IMR-90 (cell line): ENCODE data around the gene MYRFL. TPM values are rescaled to one million over a fixed set of nuclear protein-coding genes. Genes with fewer than 3 reads are reported as not detected.

Source experiments
- ATAC-seq: fragments of 200-7000 bp; cut with Tn5 transposase; 2 replicates; pipeline ENCODE4 v1.9.1; 2020; ENCODE audit warnings: low read depth, mild to moderate bottlenecking, moderate library complexity
- BruUV-seq: library from RNA; stranded (reverse); fragments of 400-500 nt; replicated peaks from 2 replicates; lab custom pipeline; 2021; lab: Mats Ljungman, UMichigan
- CTCF ChIA-PET: fragments of 300-600 bp; formaldehyde crosslinking; extraction: SDS; loops from one replicate; lab custom pipeline; 2021; ENCODE audit warnings: antibody characterized with exemption; lab: Yijun Ruan, JAX
- POLR2A ChIA-PET: fragments of 300-600 bp; sonication (Branson Sonifier 250); formaldehyde crosslinking; loops from one replicate; lab custom pipeline; 2022; ENCODE audit warnings: antibody characterized with exemption; ENCODE audit not compliant: unreplicated experiment; lab: Charles Lee
- DNase-seq: peaks from one replicate; pipeline ENCODE4 v3.0.0; 2013
- H2AFZ ChIP-seq: replicated peaks from 2 replicates; pipeline ENCODE3; 2013; ENCODE audit warnings: low read length, mild to moderate bottlenecking; ENCODE audit not compliant: poor library complexity
- H2AK5ac ChIP-seq: 2 replicates; pipeline ENCODE4 v1.6.1; 2013; ENCODE audit warnings: low read depth, low read length, inconsistent platforms
- H2AK9ac ChIP-seq: replicated peaks from 2 replicates; pipeline ENCODE3; 2013; ENCODE audit warnings: mild to moderate bottlenecking, low read depth, low read length, moderate library complexity; ENCODE audit not compliant: poor library complexity
- H2BK120ac ChIP-seq: 2 replicates; pipeline ENCODE4 v1.6.1; 2013; ENCODE audit warnings: low read depth, low read length, inconsistent platforms
- H2BK15ac ChIP-seq: 3 replicates; pipeline ENCODE4 v1.6.1; 2013; ENCODE audit warnings: low read depth, low read length, inconsistent platforms
- H2BK20ac ChIP-seq: 2 replicates; pipeline ENCODE4 v1.6.1; 2013; ENCODE audit warnings: low read depth, mild to moderate bottlenecking, inconsistent platforms, low read length, moderate library complexity
- H2BK5ac ChIP-seq: 2 replicates; pipeline ENCODE4 v1.6.1; 2013; ENCODE audit warnings: mild to moderate bottlenecking, low read depth, low read length, inconsistent platforms; ENCODE audit not compliant: poor library complexity, severe bottlenecking
- H3K14ac ChIP-seq: replicated peaks from 2 replicates; pipeline ENCODE4 v1.6.1; 2013; ENCODE audit warnings: low read depth, low read length, inconsistent platforms
- H3K18ac ChIP-seq: 2 replicates; pipeline ENCODE4 v1.6.1; 2013; ENCODE audit warnings: low read depth, low read length, control low read depth
- H3K23ac ChIP-seq: 2 replicates; pipeline ENCODE4 v1.6.1; 2013; ENCODE audit warnings: low read depth, low read length, inconsistent platforms
- H3K27ac ChIP-seq: 2 replicates; pipeline ENCODE4 v1.5.1; 2013; ENCODE audit warnings: mild to moderate bottlenecking, control low read depth, low read length; ENCODE audit not compliant: insufficient read depth
- H3K27me3 ChIP-seq: 2 replicates; pipeline ENCODE4 v1.6.1; 2013; ENCODE audit warnings: low read length; ENCODE audit not compliant: control insufficient read depth, insufficient read depth
- H3K36me3 ChIP-seq: 2 replicates; pipeline ENCODE4 v1.6.1; 2013; ENCODE audit warnings: low read length, mixed read lengths; ENCODE audit not compliant: control insufficient read depth, insufficient read depth
- H3K4ac ChIP-seq: 2 replicates; pipeline ENCODE4 v1.6.1; 2013; ENCODE audit warnings: low read depth, low read length, inconsistent platforms
- H3K4me1 ChIP-seq: 2 replicates; pipeline ENCODE4 v1.6.1; 2013; ENCODE audit warnings: low read length, mixed read lengths; ENCODE audit not compliant: control insufficient read depth, insufficient read depth
- H3K4me2 ChIP-seq: 2 replicates; pipeline ENCODE4 v1.6.1; 2013; ENCODE audit warnings: low read depth, mild to moderate bottlenecking, control low read depth, low read length, moderate library complexity
- H3K4me3 ChIP-seq: 2 replicates; pipeline ENCODE4 v1.5.1; 2013; ENCODE audit warnings: low read depth, mild to moderate bottlenecking, control low read depth, low read length, moderate library complexity; ENCODE audit not compliant: insufficient read depth
- H3K56ac ChIP-seq: 2 replicates; pipeline ENCODE4 v1.6.1; 2013; ENCODE audit warnings: low read length, inconsistent platforms; ENCODE audit not compliant: insufficient read depth; ENCODE audit errors: extremely low read depth
- H3K79me1 ChIP-seq, 2 experiments: 2 replicates each; pipeline ENCODE4 v1.6.1; 2013; ENCODE audit warnings: low read length in 2 of 2, inconsistent platforms in 1 of 2, low read depth in 1 of 2
- H3K9ac ChIP-seq: 2 replicates; pipeline ENCODE4 v1.6.1; 2013; ENCODE audit warnings: low read depth, low read length, control low read depth
- H3K9me1 ChIP-seq: 2 replicates; pipeline ENCODE4 v1.6.1; 2013; ENCODE audit warnings: low read length, inconsistent platforms; ENCODE audit not compliant: insufficient read depth
- H3K9me3 ChIP-seq: 2 replicates; pipeline ENCODE4 v1.6.1; 2013; ENCODE audit warnings: low read length; ENCODE audit not compliant: control insufficient read depth, insufficient read depth
- H4K20me1 ChIP-seq: 2 replicates; pipeline ENCODE4 v1.6.1; 2013; ENCODE audit warnings: low read length, inconsistent platforms; ENCODE audit not compliant: insufficient read depth
- H4K5ac ChIP-seq: 2 replicates; pipeline ENCODE4 v1.6.1; 2013; ENCODE audit warnings: mild to moderate bottlenecking, low read depth, low read length, control low read depth
- H4K8ac ChIP-seq, 2 experiments: 2 replicates each; pipeline ENCODE4 v1.6.1; 2013; ENCODE audit warnings: low read depth in 2 of 2, low read length in 2 of 2, control low read depth in 1 of 2, inconsistent platforms in 1 of 2
- H4K91ac ChIP-seq: 2 replicates; pipeline ENCODE4 v1.6.1; 2013; ENCODE audit warnings: low read depth, low read length, inconsistent platforms; ENCODE audit not compliant: insufficient read depth
- MXI1 ChIP-seq: IDR thresholded peaks from 2 replicates; pipeline ENCODE4 v1.6.1; 2012; ENCODE audit warnings: low read depth, mild to moderate bottlenecking, low read length, moderate library complexity, borderline replicate concordance
- POLR2A ChIP-seq: IDR thresholded peaks from 2 replicates; pipeline ENCODE4 v1.6.1; 2012; ENCODE audit warnings: mild to moderate bottlenecking, low read depth, low read length
- RAD21 ChIP-seq: IDR thresholded peaks from 2 replicates; pipeline ENCODE4 v1.6.1; 2012; ENCODE audit warnings: low read length, improper control_type of control experiment
- WGBS, 2 experiments: methylation state at CpG; one replicate each; pipeline versions ENCODE4 v1.1.5 to v1.1.7; 2013; ENCODE audit warnings: missing lambda C conversion rate in 2 of 2; ENCODE audit not compliant: insufficient read length in 1 of 2; ENCODE audit errors: extremely low coverage in 2 of 2; 5-methylcytosine and 5-hydroxymethylcytosine counted together
- dilution Hi-C: fragments of 300-500 bp; cut with HindIII; formaldehyde crosslinking; loops from one replicate; pipeline ENCODE4 v1.14.3; 2018; ENCODE audit warnings: low sequenced_read_pairs; ENCODE audit not compliant: unreplicated experiment
- in situ Hi-C: fragments of 300-500 bp; cut with MboI; formaldehyde crosslinking; loops from 3 replicates; pipeline ENCODE4 v1.14.3; 2019; ENCODE audit warnings: low sequenced_read_pairs, inconsistent platforms, mixed read lengths
- intact Hi-C: fragments of 100-400 bp; cut with micrococcal nuclease; formaldehyde crosslinking; loops from 2 replicates; pipeline ENCODE4 v1.10.0; 2022
- polyA plus RNA-seq, 3 experiments: library from polyadenylated mRNA; depleted of rRNA; stranded (reverse); fragments of >200 nt; gene quantifications; 2 replicates each; pipeline ENCODE4 v1.2.3, GENCODE V29; 2012; ENCODE audit warnings: low replicate concordance in 1 of 3
- total RNA-seq: library from RNA; depleted of rRNA; stranded (reverse); fragments of >200 nt; gene quantifications from 2 replicates; pipeline ENCODE4 v1.2.3, GENCODE V29; 2012
- TF ChIP-seq, protein P1 (sequence below): conservative IDR thresholded peaks from 2 replicates; pipeline ENCODE4 v1.5.1; 2012; ENCODE audit warnings: mild to moderate bottlenecking, low read depth, low read length, improper control_type of control experiment

The MYRFL gene
- total and polyA plus RNA-seq, 2 of the 4 experiments (the other 2 are of a cell fraction): not detected

DNA sequence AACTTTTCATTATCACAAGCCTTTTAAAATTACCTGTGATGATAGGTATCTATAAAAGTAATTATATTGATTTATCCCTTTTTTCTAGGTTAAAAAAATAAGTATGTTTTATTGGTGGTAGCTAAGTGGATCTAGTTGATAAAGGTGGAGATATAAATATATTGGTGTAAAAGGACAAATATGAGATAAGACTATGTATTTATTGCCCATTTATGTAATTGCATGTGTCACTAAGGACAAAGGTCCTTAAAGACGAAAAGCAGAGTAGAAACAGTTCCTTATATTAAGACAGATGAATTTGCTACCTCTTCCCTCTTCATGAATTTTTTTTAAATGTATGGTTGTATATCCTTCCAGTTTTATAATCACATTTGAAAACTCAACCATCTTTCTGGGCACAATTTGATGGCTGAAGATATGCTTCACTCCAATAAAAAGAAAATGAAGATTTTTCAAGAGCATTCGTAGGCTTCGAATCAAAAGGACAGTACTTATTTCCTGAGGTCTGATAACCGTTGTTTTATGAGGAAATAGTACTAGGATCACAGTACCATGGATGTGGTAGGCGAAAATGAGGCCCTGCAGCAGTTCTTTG, at the start of gene MYRFL (continued):
- TF ChIP-seq MXI1: no peak

DNA sequence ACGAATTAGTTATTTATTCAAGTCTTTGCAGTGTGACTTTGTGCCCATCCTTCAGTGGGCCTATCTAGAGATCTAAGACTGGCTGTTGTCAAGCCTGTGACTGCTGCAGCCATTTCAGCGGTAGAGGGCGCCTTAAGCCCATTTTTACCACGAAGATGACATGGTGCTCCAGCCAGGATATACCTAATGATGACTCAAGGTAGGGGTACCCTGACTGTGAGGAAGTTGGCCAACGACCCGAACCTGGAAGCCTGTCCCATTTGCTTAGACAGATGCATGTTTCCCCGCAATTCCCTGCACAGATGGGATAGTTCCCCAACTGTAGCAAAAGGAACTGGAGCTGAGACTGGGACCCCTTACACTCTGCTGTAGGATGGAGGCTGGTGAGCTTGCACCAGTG, 45.1 kb upstream of the MYRFL start:
- ATAC-seq (peak; percentile 66), DNase-seq (peak; percentile 10)
- Histone ChIP-seq H3K36me3 (no peaks in the 10 kb centered on the region), H4K91ac (no peak overlapping the region), H2AK5ac (no peak overlapping the region), H2BK120ac (no peak overlapping the region), H2BK5ac (no peak overlapping the region), H4K20me1 (no peaks in the 10 kb centered on the region), H3K27ac (no peak overlapping the region), H3K14ac (no peak overlapping the region), H3K4ac (no peak overlapping the region), H3K4me3 (no peak overlapping the region), H2BK20ac (no peak overlapping the region), H3K9ac (no peak overlapping the region), H3K4me1 (no peaks in the 10 kb centered on the region), H3K4me2 (no peak overlapping the region), H3K9me1 (no peaks in the 10 kb centered on the region), H4K8ac (no peak overlapping the region), H3K18ac (no peak overlapping the region), H4K5ac (no peak overlapping the region), H3K27me3 (no peaks in the 10 kb centered on the region), H2AFZ (no peak overlapping the region), H2AK9ac (no peak overlapping the region), H3K23ac (no peak overlapping the region), H2BK15ac (no peak overlapping the region), H3K9me3 (no peaks in the 10 kb centered on the region), H3K79me1 (no peaks in the 10 kb centered on the region), H3K56ac (no peak overlapping the region)
- BruUV-seq: no TSS peak
- 44% methylated on average over 4 of the region's 7 CpGs; no CpG with 5 or more reads in 1 of the 2 experiments for WGBS, 2 experiments
- intact Hi-C loops: loop anchor here (10.0 kb wide), 1 partner anchor 945 kb away; no protein-coding TSS in a partner anchor
- dilution Hi-C loops: no loop called here
- ChIA-PET POLR2A (no interaction called here), CTCF (no interaction called here)
- in situ Hi-C loops: no loop called here
- TF ChIP-seq, protein P1, sequence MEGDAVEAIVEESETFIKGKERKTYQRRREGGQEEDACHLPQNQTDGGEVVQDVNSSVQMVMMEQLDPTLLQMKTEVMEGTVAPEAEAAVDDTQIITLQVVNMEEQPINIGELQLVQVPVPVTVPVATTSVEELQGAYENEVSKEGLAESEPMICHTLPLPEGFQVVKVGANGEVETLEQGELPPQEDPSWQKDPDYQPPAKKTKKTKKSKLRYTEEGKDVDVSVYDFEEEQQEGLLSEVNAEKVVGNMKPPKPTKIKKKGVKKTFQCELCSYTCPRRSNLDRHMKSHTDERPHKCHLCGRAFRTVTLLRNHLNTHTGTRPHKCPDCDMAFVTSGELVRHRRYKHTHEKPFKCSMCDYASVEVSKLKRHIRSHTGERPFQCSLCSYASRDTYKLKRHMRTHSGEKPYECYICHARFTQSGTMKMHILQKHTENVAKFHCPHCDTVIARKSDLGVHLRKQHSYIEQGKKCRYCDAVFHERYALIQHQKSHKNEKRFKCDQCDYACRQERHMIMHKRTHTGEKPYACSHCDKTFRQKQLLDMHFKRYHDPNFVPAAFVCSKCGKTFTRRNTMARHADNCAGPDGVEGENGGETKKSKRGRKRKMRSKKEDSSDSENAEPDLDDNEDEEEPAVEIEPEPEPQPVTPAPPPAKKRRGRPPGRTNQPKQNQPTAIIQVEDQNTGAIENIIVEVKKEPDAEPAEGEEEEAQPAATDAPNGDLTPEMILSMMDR: peak; percentile 41
- TF ChIP-seq POLR2A (no peak), RAD21 (peak; percentile 47)
